HFFc6 (cell line): Measurements from ENCODE around the gene SCYGR4. TPM values are rescaled to one million over a fixed set of nuclear protein-coding genes. Genes with fewer than 3 reads are reported as not detected.
"Not testable (repeated sequence)": the region's sequence is repeated elsewhere in the genome, so short reads cannot be mapped to it uniquely, and the experiment has no call there.

Source experiments
- DNase-seq: peaks from one replicate; pipeline ENCODE4 v3.0.0-alpha.2; 2018
- H3K27ac Mint-ChIP-seq: 2 replicates; pipeline ENCODE4 v1.8.0; 2020; ENCODE audit warnings: mild to moderate bottlenecking, mixed read lengths
- H3K27me3 Mint-ChIP-seq: 2 replicates; pipeline ENCODE4 v1.8.0; 2021; ENCODE audit warnings: mild to moderate bottlenecking, moderate library complexity, mixed read lengths; ENCODE audit not compliant: insufficient read depth
- H3K36me3 Mint-ChIP-seq: 2 replicates; pipeline ENCODE4 v1.8.0; 2021; ENCODE audit warnings: low read depth, mixed read lengths
- H3K4me1 Mint-ChIP-seq: 2 replicates; pipeline ENCODE4 v1.8.0; 2020; ENCODE audit warnings: low read depth, mixed read lengths
- H3K4me3 Mint-ChIP-seq: 2 replicates; pipeline ENCODE4 v1.8.0; 2020; ENCODE audit warnings: mild to moderate bottlenecking, moderate library complexity, mixed read lengths
- H3K9me3 Mint-ChIP-seq: 2 replicates; pipeline ENCODE4 v1.8.0; 2020; ENCODE audit warnings: mild to moderate bottlenecking, mixed read lengths
- CTCF ChIP-seq: fragments of 200-600 bp; sonication (generic); IDR thresholded peaks from 2 replicates; pipeline ENCODE4 v1.5.0; 2021; ENCODE audit warnings: antibody characterized with exemption, mild to moderate bottlenecking
- total RNA-seq, 6 experiments: library from RNA; stranded (reverse); fragmentation: NEBNext Ultra II Directional; extraction: Animal tissue kit (Norgen Biotek cat#: 25700); gene quantifications; 2 replicates in 1 of 6; 3 replicates in 5 of 6; pipeline ENCODE4 v1.2.3, GENCODE V29; 2021

The SCYGR4 gene
- total RNA-seq, 6 experiments from 2014 or later = not detected

- Mint-ChIP-seq H3K27ac (no peak overlapping the region), H3K27me3 (peaks cover 3% of the 10 kb centered on the region), H3K4me1 (peaks cover 5% of the 10 kb centered on the region; the same call in 1 of the 2 replicates), H3K4me3 (no peak overlapping the region), H3K9me3 (no peaks in the 10 kb centered on the region), H3K36me3 (no peaks in the 10 kb centered on the region)
- DNase-seq = no peak
- no peak for TF ChIP-seq CTCF
Measured at GRCh38 chr2:227595797-227596196, 21.5 kb upstream of the SCYGR4 start.

GRCh38 chr2:227597036-227597435, 20.3 kb upstream of the SCYGR4 start:
- TF ChIP-seq CTCF = no peak
- Mint-ChIP-seq H3K4me1 (peaks cover 5% of the 10 kb centered on the region; the same call in 1 of the 2 replicates), H3K9me3 (no peaks in the 10 kb centered on the region), H3K36me3 (no peaks in the 10 kb centered on the region), H3K4me3 (no peak overlapping the region), H3K27me3 (peaks cover 4% of the 10 kb centered on the region; the same call in 1 of the 2 replicates), H3K27ac (no peak overlapping the region)
- DNase-seq = no peak

GRCh38 chr2:227597998-227598397, 19.3 kb upstream of the SCYGR4 start:
- Mint-ChIP-seq H3K4me3 (no peak overlapping the region), H3K4me1 (peaks cover 5% of the 10 kb centered on the region; the same call in 1 of the 2 replicates), H3K27ac (no peak overlapping the region), H3K27me3 (peaks cover 9% of the 10 kb centered on the region; the same call in 1 of the 2 replicates), H3K36me3 (no peaks in the 10 kb centered on the region), H3K9me3 (no peaks in the 10 kb centered on the region)
- no peak for TF ChIP-seq CTCF
- DNase-seq = no peak

- H3K27ac Mint-ChIP-seq, H3K4me3 Mint-ChIP-seq, DNase-seq, H3K9me3 Mint-ChIP-seq, H3K4me1 Mint-ChIP-seq, H3K36me3 Mint-ChIP-seq: not testable (repeated sequence)
- peaks cover 16% of the 10 kb centered on the region; the same call in 1 of the 2 replicates for H3K27me3 Mint-ChIP-seq
Measured at GRCh38 chr2:227598835-227599503, 18.3 kb upstream of the SCYGR4 start, which contains the start of gene SCYGR2. Gene SCYGR2, plus strand, starts transcription at chr2:227598893. Its CDS starts 0 bp downstream, at chr2:227598893.

GRCh38 chr2:227602358-227602757, 14.9 kb upstream of the SCYGR4 start:
- Mint-ChIP-seq H3K27ac (no peak overlapping the region), H3K9me3 (no peaks in the 10 kb centered on the region), H3K36me3 (no peaks in the 10 kb centered on the region), H3K4me3 (no peak overlapping the region), H3K27me3 (peaks cover 18% of the 10 kb centered on the region), H3K4me1 (peaks cover 5% of the 10 kb centered on the region; the same call in 1 of the 2 replicates)
- DNase-seq = no peak
- TF ChIP-seq CTCF = no peak

GRCh38 chr2:227606476-227606875, 10.8 kb upstream of the SCYGR4 start:
- peaks cover 10% of the 10 kb centered on the region for H3K4me1 Mint-ChIP-seq
- peaks cover 18% of the 10 kb centered on the region for H3K27me3 Mint-ChIP-seq
- no peaks in the 10 kb centered on the region for H3K36me3 Mint-ChIP-seq
- H3K4me3 Mint-ChIP-seq = no peak overlapping the region
- DNase-seq = no peak
- no peak overlapping the region for H3K27ac Mint-ChIP-seq
- TF ChIP-seq CTCF = no peak
- no peaks in the 10 kb centered on the region for H3K9me3 Mint-ChIP-seq
